GM03348 (cell line): ENCODE data around the gene C1QB.

Experiments used
- DNase-seq: peaks from one replicate; pipeline ENCODE4 v3.0.0; 2012; ENCODE audit warnings: low spot score

C1QB gene, protein sequence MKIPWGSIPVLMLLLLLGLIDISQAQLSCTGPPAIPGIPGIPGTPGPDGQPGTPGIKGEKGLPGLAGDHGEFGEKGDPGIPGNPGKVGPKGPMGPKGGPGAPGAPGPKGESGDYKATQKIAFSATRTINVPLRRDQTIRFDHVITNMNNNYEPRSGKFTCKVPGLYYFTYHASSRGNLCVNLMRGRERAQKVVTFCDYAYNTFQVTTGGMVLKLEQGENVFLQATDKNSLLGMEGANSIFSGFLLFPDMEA

GRCh38 chr1:22652881-22653316, at the start of gene C1QB:
Gene C1QB, plus strand, starts transcription at chr1:22653236. Its CDS starts 6,227 bp downstream, at chr1:22659463.
- no peak for DNase-seq

- no peak for DNase-seq
These were observed 46.9 kb upstream of the C1QB start for GRCh38 chr1:22606161-22606560.

DNA sequence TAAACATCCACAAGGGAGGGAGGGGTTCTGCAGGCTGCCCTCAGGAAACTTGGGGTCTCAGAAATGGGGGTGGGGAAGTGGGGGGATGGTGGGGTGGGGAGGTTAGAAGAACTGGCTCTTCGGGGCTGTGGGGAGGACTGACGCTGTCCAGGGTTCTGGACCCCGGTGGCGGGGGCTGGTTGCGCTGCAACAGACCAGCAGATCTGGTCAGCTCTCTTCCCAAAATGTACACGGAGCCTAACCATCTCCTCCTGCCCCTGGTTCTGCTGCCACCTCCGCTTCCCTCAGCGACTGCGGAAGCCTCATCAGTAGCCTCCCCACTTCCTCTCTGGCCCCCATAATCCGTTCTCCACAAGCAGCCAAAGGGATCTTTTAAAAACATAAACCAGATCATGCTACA, 45.9 kb upstream of the C1QB start:
- peak; percentile 58 for DNase-seq

- DNase-seq: no peak
These were observed 44.7 kb upstream of the C1QB start for GRCh38 chr1:22608361-22608760.

- DNase-seq: no peak
These were observed 43.7 kb upstream of the C1QB start for GRCh38 chr1:22609291-22609690.

DNA sequence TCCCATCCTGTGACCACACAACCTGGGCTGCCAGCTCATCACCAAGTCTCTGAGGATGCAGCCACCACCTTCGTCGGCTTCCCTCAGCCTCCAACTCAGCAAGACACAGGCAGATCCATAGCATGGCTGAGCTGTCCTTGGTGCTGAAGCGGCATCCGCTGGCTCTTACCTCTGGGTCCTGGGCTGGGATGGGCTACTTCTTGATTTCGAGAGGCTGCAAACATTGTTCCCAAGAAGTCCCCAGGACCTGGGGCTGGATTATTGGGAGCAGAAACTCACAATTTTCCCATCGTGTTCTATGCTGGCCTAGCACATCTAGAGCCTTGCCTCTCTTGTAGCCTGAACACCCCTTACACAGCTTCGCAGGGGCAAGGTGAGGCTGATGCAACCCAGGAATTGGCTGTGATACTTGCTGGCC, 41.5 kb upstream of the C1QB start:
- DNase-seq: peak; percentile 64

DNA sequence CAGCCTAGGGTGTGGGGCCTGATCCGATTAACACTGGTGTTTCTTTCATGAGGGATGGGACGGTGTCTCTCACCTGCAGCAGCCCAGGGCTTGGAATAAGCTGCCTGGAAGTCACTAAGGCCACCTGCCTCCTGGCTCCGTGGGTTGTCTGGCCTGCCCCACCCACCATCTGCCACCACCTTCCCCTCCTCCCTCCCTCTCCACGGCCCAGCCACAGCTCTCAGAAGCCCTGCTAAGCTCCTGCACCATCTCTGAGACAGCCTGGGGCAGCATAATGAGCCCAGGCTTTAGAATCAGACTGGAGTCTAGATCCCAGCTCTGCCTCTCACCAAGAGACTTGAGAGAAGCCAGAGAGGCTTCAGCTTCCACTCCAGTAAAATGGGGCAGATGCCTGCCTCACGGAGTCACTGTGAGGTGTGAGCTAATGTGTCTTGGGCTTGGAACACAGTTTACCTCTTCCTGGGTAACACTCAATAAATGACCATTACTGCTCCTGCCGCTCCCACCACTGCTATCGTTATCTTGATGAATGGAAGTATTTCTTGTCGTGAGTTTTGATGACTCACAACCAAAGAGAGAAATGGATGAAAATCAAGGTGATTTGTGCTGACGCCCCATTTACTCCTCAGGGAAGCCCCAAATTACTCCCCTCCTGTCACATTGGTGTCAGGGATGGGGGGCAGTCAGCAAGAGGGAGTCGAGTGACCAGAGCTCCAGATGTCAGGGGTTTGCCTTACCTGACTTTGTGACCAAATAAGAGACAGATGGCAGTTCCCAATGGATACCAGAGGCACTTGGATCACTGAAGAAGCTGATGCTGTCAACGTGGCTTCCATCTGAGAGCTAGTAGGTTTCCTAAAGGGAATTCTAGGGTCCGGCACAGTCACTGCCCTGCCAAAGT, 40.1 kb upstream of the C1QB start:
- DNase-seq: no peak

DNA sequence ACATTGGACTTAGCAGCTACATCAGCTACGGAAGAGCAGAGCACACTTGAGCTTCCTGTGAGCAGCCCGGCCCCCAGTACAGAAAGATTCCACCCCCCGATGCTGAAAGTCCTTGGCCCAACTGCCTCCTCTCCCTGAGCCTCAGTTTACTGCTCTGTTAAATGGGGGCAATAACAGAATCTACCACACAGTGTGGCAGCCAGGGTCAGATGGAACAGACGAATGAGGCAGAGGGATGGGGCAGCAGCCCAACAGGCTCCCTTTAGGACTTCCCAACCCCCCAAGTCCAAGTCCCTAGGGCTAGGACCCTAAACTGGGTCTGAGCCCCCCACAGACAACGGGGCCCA, 39.5 kb upstream of the C1QB start:
- no peak for DNase-seq

- no peak for DNase-seq
These were observed 39.1 kb upstream of the C1QB start for GRCh38 chr1:22613951-22614350.

DNA sequence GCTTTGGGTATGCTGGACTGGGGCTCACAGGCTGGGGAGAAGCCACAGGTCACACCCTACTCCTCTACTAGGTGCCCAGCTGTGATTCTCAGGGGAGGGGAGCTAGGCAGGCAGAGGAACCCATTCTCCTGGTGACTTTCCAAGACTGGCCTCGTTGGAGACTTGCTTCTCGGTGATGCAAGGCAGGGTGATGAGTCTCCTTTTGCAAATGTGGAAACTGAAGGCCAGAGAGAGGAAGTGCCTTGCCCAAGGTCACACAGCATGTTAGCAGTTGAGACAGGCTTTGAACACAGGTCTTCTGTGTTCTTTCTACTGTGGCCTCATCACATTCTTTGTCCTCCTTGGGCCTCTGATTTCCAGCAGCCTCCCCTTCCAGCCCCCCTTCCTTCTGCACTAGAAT, 37.1 kb upstream of the C1QB start:
- no peak for DNase-seq

GRCh38 chr1:22616571-22616970, 36.5 kb upstream of the C1QB start:
- DNase-seq: no peak

DNA sequence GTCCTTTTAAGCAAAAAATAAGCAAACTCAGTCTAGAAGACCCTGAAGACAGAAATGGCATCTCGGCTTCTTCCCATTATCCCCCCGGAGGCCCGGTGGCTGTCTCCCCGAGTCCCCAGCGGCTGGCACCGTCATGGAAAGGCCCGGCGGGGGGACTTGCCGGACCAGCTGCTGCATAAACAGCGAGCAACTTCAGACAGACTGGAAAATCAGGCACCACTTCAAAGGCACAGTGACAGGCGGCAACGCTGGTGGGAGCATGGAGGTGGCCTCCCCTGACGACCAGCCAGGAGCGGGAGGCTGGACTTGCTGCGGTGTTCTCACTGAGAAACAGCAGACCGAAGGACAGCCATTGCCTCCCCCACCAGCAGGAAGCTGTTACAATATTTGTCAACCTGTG, 35.0 kb upstream of the C1QB start:
- no peak for DNase-seq

GRCh38 chr1:22619252-22619651, 33.8 kb upstream of the C1QB start:
- no peak for DNase-seq

DNA sequence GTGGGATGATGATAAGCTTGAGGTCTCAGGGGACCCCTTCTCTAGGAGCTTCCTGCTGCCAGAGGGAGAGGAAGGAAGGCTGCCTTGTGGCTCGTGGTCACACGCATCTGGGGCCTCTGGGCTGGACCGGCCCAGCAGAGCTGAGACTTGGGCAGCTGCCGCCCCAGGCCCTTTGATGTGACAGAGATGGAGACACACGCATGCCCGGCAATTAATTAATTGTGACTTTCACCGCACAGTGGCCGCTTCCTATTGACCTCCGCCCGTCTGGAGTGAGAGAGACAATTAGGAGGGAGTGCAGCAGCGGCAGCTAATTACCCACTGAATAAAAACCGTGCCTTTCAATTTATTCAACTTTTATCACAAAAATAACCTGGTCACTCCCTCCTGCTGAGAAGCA, 33.2 kb upstream of the C1QB start:
- DNase-seq: no peak

GRCh38 chr1:22621761-22622160, 31.3 kb upstream of the C1QB start:
- DNase-seq: no peak

GRCh38 chr1:22625262-22625925, 27.6 kb upstream of the C1QB start:
- peak; percentile 32 for DNase-seq

GRCh38 chr1:22626237-22627157, 26.5 kb upstream of the C1QB start:
- no peak for DNase-seq

- DNase-seq: no peak
These were observed 25.7 kb upstream of the C1QB start for GRCh38 chr1:22627331-22627730.

DNA sequence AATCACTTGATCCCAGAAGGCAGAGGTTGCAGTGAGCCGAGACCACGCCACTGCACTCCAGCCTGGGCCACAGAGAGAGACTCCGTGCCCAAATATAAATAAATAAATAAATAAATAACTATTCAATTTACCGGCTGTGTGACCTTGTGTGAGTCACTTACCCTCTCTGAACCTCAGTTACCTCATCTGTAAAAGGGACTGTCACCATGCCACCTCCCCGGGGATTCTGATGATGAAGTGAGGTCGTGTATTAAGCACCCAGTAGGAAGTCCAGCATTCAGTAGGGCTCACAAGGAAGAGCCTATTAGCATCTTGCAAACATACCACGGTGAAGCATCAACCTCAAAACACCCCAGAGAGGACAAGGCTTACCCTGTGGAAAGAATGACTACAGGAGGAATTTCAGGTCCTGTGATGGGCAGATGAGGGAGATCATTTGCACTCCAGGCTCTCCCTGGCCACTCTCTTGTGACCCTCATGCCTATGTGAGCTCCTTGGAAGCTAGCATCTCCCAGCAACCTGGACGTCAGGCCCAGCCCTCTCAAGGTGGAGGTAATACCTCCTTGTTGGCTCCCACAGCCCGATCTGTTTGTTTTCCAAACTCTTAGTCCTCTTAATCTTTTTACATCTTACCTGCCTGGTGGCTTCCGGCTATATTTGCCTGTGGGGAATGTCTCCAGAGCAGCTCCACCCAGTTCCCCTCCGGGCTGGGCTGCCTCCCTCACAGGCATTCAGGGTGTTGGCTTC, 24.2 kb upstream of the C1QB start:
- DNase-seq: no peak

GRCh38 chr1:22629886-22630285, 23.1 kb upstream of the C1QB start:
- no peak for DNase-seq
